PC-3 (cell line): ENCODE measurements around the gene CNPY4. TPM values are rescaled to one million over a fixed set of nuclear protein-coding genes. Genes with fewer than 3 reads are reported as not detected.

Experiments used
- ATAC-seq: fragments of 200-7000 bp; cut with Tn5 transposase; 2 replicates; pipeline ENCODE4 v1.9.1; 2020; ENCODE audit warnings: mild to moderate bottlenecking, moderate library complexity
- BruUV-seq: library from RNA; stranded (reverse); fragments of 400-500 nt; replicated peaks from 2 replicates; lab custom pipeline; 2021; lab: Mats Ljungman, UMichigan
- CTCF ChIA-PET: fragments of 300-600 bp; sonication (Branson Sonifier 250); formaldehyde crosslinking; loops from one replicate; lab custom pipeline; 2022; ENCODE audit warnings: antibody characterized with exemption; lab: Charles Lee
- POLR2A ChIA-PET: fragments of 300-600 bp; sonication (Branson Sonifier 250); formaldehyde crosslinking; loops from one replicate; lab custom pipeline; 2022; ENCODE audit warnings: antibody characterized with exemption; ENCODE audit not compliant: unreplicated experiment; lab: Charles Lee
- DNase-seq: peaks from one replicate; pipeline ENCODE4 v3.0.0-alpha.2; 2015
- H2AFZ ChIP-seq: fragments of 300-600 bp; sonication (generic); 2 replicates; pipeline ENCODE4 v1.6.0; 2016; ENCODE audit warnings: antibody characterized with exemption, low read length
- H3F3A ChIP-seq: fragments of 300-600 bp; sonication (generic); one replicate; pipeline ENCODE4 v1.6.0; 2017; ENCODE audit warnings: antibody characterized with exemption, low read length, control low read depth, mild to moderate bottlenecking; ENCODE audit not compliant: unreplicated experiment
- H3K27ac ChIP-seq: fragments of 300-600 bp; sonication (generic); 2 replicates; pipeline ENCODE4 v1.5.1; 2016; ENCODE audit warnings: mild to moderate bottlenecking, low read length
- H3K27me3 ChIP-seq: fragments of 300-600 bp; sonication (generic); 2 replicates; pipeline ENCODE4 v1.6.1; 2016; ENCODE audit warnings: low read length, mixed read lengths
- H3K36me3 ChIP-seq: fragments of 300-600 bp; sonication (generic); 2 replicates; pipeline ENCODE4 v1.6.1; 2016; ENCODE audit warnings: low read depth, mixed run types, low read length, mixed read lengths
- H3K4me1 ChIP-seq: fragments of 300-600 bp; sonication (generic); 2 replicates; pipeline ENCODE4 v1.5.1; 2016; ENCODE audit warnings: low read length; ENCODE audit not compliant: insufficient read depth
- H3K4me2 ChIP-seq: fragments of 300-600 bp; sonication (generic); 2 replicates; pipeline ENCODE4 v1.6.0; 2016; ENCODE audit warnings: low read length
- H3K4me3 ChIP-seq: fragments of 300-600 bp; sonication (generic); 2 replicates; pipeline ENCODE4 v1.5.1; 2016; ENCODE audit warnings: mild to moderate bottlenecking, low read length, mixed read lengths
- H3K79me2 ChIP-seq: fragments of 300-600 bp; sonication (generic); 2 replicates; pipeline ENCODE4 v1.6.1; 2017; ENCODE audit warnings: low read length, mixed read lengths
- H3K9ac ChIP-seq: fragments of 300-600 bp; sonication (generic); 2 replicates; pipeline ENCODE4 v1.6.0; 2016; ENCODE audit warnings: mild to moderate bottlenecking, low read length
- H3K9me2 ChIP-seq: fragments of 300-600 bp; sonication (generic); replicated peaks from 2 replicates; pipeline ENCODE4 v1.6.1; 2016; ENCODE audit warnings: mixed run types, low read length, mixed read lengths
- H3K9me3 ChIP-seq: fragments of 300-600 bp; sonication (generic); 2 replicates; pipeline ENCODE4 v1.6.1; 2016; ENCODE audit warnings: low read length, mixed read lengths
- H4K20me1 ChIP-seq: fragments of 300-600 bp; sonication (generic); 2 replicates; pipeline ENCODE4 v1.6.1; 2016; ENCODE audit warnings: low read length, mixed read lengths
- EZH2 ChIP-seq: fragments of 300-600 bp; sonication (generic); IDR thresholded peaks from one replicate; pipeline ENCODE4 v1.6.1; 2017; ENCODE audit warnings: antibody characterized with exemption, mild to moderate bottlenecking, low read length; ENCODE audit not compliant: unreplicated experiment
- EZH2phosphoT487 ChIP-seq: fragments of 300-600 bp; sonication (generic); IDR thresholded peaks from 2 replicates; pipeline ENCODE4 v1.6.1; 2018; ENCODE audit warnings: mild to moderate bottlenecking, antibody characterized with exemption, low read length, borderline replicate concordance
- intact Hi-C: fragments of 100-400 bp; cut with micrococcal nuclease; formaldehyde crosslinking; loops from 2 replicates; pipeline ENCODE4 v1.9.0; 2023
- total RNA-seq: library from RNA; depleted of rRNA; stranded (reverse); fragments of >200 nt; gene quantifications from 2 replicates; pipeline ENCODE4 v1.2.3, GENCODE V29; 2014
- TF ChIP-seq, protein P1 (sequence below): fragments of 300-600 bp; sonication (generic); conservative IDR thresholded peaks from 2 replicates; pipeline ENCODE4 v1.5.1; 2017; ENCODE audit warnings: antibody characterized with exemption, low read depth, mild to moderate bottlenecking, low read length

The CNPY4 gene
- total RNA-seq, 1 experiment from 2014 or later: 7.5 TPM

DNA sequence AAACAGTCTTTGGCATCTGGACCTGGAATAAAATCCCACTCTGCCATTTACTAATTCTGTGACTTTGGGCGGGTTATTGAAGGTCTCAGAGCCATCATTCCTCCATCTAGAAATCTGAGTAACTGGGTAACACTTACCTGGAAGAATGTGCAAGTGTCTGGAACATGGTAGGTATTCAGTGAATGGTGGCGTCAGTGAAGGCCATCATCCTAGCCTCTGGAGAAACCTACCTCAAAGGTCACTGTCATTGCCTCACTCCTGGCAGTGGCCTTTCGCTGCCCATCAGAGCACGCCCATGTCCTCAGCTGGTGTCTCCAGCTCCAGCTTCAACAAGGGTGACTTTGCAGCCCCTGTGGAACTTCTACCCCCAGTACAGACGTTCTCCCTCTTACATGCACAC lies 44.4 kb downstream of the CNPY4 start:
- H3K36me3 ChIP-seq: no peaks in the 10 kb centered on the region
- ChIA-PET POLR2A (no interaction called here), CTCF (no interaction called here)
- no peak overlapping the region for H3K4me2 ChIP-seq
- no peaks in the 10 kb centered on the region for H3F3A ChIP-seq
- no peaks in the 10 kb centered on the region for H3K9me2 ChIP-seq
- TF ChIP-seq EZH2 (no peak), EZH2phosphoT487 (no peak)
- TF ChIP-seq, protein P1, sequence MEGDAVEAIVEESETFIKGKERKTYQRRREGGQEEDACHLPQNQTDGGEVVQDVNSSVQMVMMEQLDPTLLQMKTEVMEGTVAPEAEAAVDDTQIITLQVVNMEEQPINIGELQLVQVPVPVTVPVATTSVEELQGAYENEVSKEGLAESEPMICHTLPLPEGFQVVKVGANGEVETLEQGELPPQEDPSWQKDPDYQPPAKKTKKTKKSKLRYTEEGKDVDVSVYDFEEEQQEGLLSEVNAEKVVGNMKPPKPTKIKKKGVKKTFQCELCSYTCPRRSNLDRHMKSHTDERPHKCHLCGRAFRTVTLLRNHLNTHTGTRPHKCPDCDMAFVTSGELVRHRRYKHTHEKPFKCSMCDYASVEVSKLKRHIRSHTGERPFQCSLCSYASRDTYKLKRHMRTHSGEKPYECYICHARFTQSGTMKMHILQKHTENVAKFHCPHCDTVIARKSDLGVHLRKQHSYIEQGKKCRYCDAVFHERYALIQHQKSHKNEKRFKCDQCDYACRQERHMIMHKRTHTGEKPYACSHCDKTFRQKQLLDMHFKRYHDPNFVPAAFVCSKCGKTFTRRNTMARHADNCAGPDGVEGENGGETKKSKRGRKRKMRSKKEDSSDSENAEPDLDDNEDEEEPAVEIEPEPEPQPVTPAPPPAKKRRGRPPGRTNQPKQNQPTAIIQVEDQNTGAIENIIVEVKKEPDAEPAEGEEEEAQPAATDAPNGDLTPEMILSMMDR: no peak
- H3K9ac ChIP-seq: no peak overlapping the region
- no peaks in the 10 kb centered on the region for H3K27me3 ChIP-seq
- intact Hi-C loops: loop anchor here (2.0 kb wide), 1 partner anchor 13 kb away; the partner anchor contains the start of genes GPC2 and STAG3
- BruUV-seq: no TSS peak
- no peaks in the 10 kb centered on the region for H4K20me1 ChIP-seq
- no peak overlapping the region for H3K4me3 ChIP-seq
- no peak for ATAC-seq
- H3K27ac ChIP-seq: no peak overlapping the region
- peaks cover 2% of the 10 kb centered on the region; the same call in 1 of the 2 replicates for H3K79me2 ChIP-seq
- H3K9me3 ChIP-seq: no peaks in the 10 kb centered on the region
- H2AFZ ChIP-seq: no peak overlapping the region
- peaks cover 16% of the 10 kb centered on the region; the same call in 1 of the 2 replicates for H3K4me1 ChIP-seq
- DNase-seq: no peak

DNA sequence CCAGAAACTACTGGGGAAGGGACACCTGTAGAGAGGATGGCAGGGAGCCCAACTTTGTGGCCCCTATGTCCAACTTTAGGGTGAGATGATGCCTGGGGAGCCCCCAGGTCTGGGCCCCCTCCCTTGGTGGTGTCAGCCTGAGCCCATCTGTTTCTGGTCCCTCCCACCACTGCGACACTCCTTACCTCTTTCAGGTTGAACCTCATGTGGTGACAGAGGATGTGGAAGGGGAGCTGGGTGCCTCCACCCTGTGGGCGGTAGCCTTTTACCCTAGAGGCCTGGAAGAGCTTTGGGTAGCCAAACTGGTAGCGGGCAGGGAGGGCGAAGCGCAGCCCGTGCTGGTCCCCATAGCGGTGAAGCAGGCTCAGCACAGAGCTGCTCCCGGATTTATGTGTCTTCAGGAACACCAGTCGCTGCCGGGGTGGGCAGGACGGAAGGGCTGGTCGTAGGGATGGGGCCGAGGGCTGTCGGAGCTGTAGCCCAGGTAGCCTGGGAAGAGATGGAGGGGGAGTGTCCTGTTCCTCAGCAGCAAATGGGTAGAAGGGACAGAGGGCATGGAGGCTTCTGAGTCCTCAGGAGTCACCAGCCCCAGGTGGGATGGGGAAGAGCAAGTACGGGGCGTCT lies 47.0 kb downstream of the CNPY4 start:
- BruUV-seq: no TSS peak
- H3K9me3 ChIP-seq: no peaks in the 10 kb centered on the region
- peaks cover 17% of the 10 kb centered on the region; the same call in 1 of the 2 replicates for H3K4me1 ChIP-seq
- POLR2A ChIA-PET: no interaction called here
- no peak overlapping the region for H2AFZ ChIP-seq
- CTCF ChIA-PET: no interaction called here
- no peaks in the 10 kb centered on the region for H3K36me3 ChIP-seq
- H3K4me3 ChIP-seq: no peak overlapping the region
- TF ChIP-seq EZH2 (no peak), EZH2phosphoT487 (no peak)
- TF ChIP-seq, protein P1: no peak
- H3K4me2 ChIP-seq: no peak overlapping the region
- H3K27me3 ChIP-seq: no peaks in the 10 kb centered on the region
- DNase-seq (no peak), ATAC-seq (no peak)
- no peaks in the 10 kb centered on the region for H3F3A ChIP-seq
- no peak overlapping the region for H3K27ac ChIP-seq
- no peaks in the 10 kb centered on the region for H3K79me2 ChIP-seq
- no peaks in the 10 kb centered on the region for H3K9me2 ChIP-seq
- H4K20me1 ChIP-seq: no peaks in the 10 kb centered on the region
- intact Hi-C loops: no loop called here
- no peak overlapping the region for H3K9ac ChIP-seq
